ENCODE results near the gene KCNIP2.

The KCNIP2 gene

DNA sequence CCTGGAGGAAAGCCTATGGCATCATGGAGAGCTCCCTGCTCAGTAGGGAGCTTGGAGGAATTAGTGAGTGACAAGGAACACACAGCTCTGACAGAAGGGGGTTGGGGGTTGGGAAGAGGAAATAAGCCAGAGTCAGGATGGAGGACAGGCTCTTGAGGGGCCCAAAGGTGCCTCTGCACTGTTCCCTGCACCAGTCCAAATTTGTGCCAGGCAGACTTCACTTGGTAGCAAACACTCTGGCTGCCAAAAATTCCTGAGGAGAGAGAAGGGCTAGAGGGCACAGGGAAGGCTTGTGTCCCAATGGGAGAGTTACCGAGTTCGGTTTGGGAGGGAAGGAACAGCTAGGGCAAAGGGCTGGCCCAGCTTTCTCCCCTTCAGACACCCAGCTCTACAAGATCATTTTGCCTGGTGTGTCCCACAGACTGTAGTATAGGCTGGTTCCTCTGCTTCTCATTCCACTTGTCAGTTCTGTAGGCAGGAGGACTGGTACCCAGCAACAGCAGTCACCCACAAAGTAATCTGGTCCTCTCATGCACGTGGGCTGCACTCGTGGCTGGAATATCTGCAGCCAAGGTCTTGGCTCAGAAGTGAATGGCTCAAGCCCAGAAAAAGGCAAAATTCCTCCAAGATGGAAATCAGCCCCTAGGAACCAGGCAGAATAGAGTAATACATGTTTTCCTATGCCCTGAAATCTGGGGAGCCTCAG, 8.0 kb upstream of the KCNIP2 start:
- DNase-seq: no peak

GRCh38 chr10:101850749-101851148, 7.1 kb upstream of the KCNIP2 start:
- no peak for DNase-seq

DNA sequence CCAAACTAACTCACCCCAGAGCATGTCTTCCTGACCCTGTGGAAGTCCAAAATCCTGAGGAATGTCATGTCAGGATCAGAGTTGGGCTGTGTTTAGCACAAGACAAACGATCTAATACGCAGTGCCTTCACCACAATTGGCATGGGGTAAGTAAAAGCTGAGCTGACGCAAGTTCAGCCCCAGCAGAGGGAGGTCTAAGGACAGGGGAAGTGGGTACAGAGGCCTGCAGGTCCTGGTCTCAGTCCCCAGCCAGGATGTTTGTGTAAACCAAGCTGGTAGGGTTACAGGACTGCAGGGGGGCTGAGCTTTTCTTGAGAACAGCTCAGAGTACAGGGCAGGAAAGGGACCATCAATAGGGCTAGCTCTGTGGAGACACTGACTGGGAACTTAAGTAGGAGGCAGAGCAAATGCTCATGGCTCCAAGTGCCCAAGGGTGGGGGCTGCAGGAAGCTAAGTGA, 5.3 kb upstream of the KCNIP2 start:
- no peak for DNase-seq

- no peak for DNase-seq
Observed at GRCh38 chr10:101848408-101848807, 4.8 kb upstream of the KCNIP2 start.

- no peak for DNase-seq
Observed at GRCh38 chr10:101845893-101846292, 2.3 kb upstream of the KCNIP2 start.

DNA sequence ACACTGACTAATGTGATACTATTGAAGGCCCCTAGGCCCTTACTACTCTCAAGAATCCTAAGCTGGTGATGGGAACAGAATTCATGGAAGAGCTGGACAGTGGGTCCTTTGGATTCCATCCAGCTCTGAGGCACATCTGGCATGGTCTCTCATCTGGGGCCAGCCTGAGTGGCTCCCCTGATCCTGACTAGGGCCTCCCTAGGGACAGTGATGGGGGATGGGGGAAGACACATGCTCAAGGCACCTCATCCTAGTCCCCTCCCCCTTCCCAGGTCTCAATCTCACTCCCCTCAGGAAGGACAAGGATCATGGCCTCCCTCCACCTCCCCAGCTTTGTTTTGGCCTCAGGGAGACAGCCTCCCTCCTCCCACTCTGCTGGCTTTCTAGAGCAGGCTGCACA, 1.8 kb downstream of the KCNIP2 start:
- DNase-seq: no peak

DNA sequence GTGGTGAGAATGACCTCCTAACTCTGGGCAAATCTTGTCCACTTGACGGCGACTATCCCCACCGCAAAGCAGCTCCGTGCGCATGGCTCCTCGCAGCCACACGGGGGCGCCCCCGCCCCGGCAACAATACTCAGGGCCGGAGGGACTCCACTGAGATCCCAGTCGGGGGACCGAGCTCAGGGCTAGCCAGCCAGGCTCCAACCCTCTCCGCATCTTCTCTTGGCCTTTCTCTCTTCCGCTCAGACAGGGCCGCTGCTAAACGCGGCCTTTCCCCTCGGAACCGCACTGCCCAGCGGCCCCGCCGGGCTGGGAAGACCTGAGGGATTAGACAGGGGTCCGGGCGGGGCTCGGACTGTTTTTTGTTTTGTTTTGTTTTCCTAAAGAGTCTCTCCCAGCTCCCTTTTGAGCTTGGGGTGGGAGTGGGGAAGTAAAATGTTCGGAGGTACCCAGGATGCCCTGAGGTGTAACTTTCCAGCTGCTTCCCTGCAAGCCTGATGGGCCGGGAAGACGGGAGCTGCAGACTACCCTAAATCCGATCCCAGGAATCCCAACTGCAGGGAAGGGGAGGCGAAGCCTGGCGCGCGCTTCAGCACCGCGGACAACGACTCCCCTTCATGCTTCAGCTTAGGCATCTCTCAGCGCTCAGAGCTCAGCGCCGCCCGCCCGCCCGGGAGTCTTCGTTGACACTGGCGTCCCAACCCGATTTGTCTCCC, 2.7 kb downstream of the KCNIP2 start:
- DNase-seq: peak; percentile 60

GRCh38 chr10:101840102-101840684, 3.4 kb downstream of the KCNIP2 start:
- DNase-seq: no peak

GRCh38 chr10:101839416-101840063, 4.1 kb downstream of the KCNIP2 start:
- peak; percentile 52 for DNase-seq

DNA sequence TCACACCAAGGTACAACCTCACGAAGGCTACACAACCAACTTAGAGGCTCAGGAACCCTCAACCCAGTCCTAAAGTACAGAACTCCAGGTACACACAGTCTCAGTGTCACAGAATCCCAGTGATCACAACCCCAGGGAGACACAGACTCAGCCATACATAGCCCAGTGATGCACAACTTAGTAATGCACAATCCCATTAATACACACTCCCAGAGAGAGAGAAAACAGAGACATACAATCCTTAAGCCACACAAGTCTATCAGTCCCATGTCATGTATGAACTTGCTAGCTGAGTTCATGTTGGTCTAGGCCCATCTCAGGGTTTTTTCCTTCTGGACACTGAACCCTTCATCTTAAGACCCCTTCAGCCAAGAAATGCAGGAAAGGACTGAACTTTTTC, 4.6 kb downstream of the KCNIP2 start:
- no peak for DNase-seq

DNA sequence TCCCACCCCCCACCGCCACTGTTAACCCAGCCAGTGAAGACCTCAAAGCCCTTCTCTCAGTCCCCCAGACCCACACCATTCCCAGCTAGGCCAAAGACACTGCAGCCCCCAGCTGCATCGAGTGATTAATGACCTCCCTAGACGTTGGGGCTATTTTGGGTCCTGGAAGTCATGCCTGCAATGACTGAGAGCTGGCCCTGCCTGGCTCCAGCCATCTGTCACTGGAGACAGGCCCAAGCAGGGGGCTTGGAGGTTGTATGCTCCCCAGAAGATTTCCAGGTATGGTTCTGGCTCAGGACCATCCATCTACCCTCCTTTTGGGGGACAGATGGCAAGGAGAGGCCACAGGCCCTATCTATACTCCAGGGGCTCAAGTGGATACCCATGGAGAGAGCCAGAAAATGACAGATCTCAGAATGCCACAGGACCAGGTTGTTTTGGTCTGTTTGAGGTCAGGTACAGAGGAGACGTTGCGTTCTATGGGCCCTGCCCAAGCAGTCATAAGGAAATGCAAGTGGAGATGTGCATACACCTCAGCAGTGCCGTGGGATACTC, 5.1 kb downstream of the KCNIP2 start:
- DNase-seq: no peak

- DNase-seq: no peak
Observed at GRCh38 chr10:101837748-101838147, 5.9 kb downstream of the KCNIP2 start.

- no peak for DNase-seq
Observed at GRCh38 chr10:101835362-101835761, 8.2 kb downstream of the KCNIP2 start.

DNA sequence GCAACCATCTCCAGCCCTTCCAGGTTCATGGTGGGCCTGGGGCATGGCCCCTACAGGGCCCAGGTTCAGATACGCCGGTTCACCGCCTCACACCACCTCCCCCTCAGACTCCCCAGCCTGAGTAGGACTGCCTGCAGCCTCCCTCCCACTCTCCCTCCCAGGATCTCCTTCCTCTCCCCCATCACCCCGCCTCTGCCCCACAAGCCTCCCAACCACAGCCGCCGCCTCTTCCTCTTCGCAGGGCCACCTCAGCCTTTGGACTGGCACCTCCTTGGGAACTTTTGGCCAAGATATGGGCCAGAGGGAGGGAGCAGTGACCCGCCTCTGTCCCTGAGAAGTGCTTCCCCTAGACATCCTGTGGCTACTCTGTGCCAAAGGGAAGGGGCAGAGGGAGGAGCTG, 9.3 kb downstream of the KCNIP2 start:
- DNase-seq: no peak

DNA sequence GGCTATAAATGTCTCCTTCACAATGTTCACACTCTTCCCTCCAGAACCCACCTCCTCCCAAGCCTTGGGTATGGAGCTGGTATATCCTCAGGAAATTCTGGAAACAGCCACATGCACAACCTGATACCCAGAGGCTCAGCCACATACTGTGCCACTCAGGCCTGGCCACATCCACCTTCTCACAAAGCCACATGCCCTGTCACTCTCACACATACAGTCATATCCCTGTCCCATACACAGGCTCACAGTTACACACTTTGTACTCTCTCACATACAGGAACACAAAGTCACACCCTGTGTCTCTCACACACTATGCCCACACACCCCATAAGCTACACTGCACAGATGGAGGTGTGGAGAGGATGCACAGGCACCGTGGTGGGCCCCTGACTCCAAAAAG, 10.1 kb downstream of the KCNIP2 start:
- no peak for DNase-seq

DNA sequence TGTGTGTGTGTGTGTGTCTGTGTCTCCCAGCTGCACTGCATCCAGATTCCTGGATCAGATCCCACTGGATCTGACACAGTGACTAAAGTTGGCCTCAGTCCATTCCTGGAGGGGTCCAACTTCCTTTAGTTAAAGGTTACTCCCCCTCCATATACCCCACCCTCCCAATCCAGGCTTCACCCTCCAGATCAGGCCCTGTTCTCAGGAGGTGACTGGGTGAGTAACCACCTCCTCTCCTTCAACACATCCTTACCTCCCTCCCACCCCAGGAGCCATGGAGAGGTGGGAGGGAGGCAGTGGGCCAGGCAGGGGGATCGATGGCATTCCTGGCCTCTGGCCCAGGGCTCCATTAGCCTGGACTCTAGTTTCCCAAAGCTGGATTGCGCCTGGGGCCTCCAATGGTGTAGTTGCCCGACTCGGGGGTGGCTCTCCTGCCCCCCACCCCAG, 11.3 kb downstream of the KCNIP2 start:
- no peak for DNase-seq

- DNase-seq: no peak
Observed at GRCh38 chr10:101831169-101831811, 12.3 kb downstream of the KCNIP2 start.

- peak; percentile 95 for DNase-seq
Observed at GRCh38 chr10:101830322-101831168, 13.1 kb downstream of the KCNIP2 start.

- DNase-seq: peak; percentile 65
Observed at GRCh38 chr10:101829561-101830315, 13.9 kb downstream of the KCNIP2 start.

DNA sequence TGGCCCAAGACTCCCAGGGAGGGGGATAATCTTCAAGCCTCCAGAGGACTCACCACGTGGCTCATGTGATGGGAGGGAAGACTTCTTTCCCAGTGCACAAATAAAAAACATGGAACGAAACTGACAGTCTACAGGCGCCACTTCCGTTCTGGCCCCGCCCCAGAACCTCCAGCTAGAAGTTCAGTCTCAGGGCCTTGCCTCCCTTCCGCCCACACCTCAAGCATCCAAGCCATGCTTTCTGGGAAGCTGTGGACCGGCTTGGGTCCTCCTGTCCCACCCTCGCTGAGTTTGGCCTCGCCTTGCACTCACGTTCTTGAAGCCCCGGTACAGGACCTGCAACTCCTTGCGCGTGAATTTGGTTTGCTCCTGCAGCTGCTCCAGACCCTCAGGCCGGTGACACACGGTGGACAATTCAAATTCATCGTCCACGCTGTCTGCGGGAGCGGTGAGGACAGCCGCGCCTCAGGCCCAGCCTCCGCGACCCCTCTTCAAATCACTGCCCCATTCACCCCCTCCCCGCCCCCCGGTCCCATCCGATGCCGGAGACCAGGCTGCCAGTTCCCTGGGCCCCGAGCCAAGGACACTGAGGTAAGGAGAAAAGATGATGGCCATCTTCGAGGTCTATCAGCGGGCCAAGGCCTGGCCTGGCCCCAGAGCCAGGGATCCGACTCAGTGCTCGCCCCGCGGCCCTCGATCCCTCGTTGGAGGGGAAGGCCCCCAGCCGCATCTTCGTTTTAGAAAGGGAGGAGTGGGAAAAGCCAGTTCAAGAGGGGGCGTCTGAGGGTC, 14.6 kb downstream of the KCNIP2 start:
- no peak for DNase-seq

Measured in effector CD4-positive, alpha-beta T cell (primary cell).